Measurements from ENCODE around the gene TRIAP1.

TRIAP1 gene

GRCh38 chr12:120404271-120404670 lies 41.9 kb downstream of the TRIAP1 start:
- in situ Hi-C loops (cut with MboI; ENCODE audit: low sequenced_read_pairs) = no loop called here
- DNase-seq (ENCODE audit: low spot score in 2 of 2) = peak in 1 of 2 experiments; percentile 26
- Histone ChIP-seq H3K27me3 (ENCODE audit: low read depth) (no peaks in the 10 kb centered on the region), H3K36me3 (replicated peaks) (no peaks in the 10 kb centered on the region), H3K9me3 (no peaks in the 10 kb centered on the region), H3K4me1 (peaks cover 12% of the 10 kb centered on the region), H3K4me3 (no peak overlapping the region)

- no peak for DNase-seq (ENCODE audit: low spot score in 2 of 2)
- Histone ChIP-seq H3K4me1 (peaks cover 13% of the 10 kb centered on the region), H3K27me3 (ENCODE audit: low read depth) (no peaks in the 10 kb centered on the region), H3K4me3 (no peak overlapping the region), H3K9me3 (no peaks in the 10 kb centered on the region), H3K36me3 (replicated peaks) (no peaks in the 10 kb centered on the region)
- in situ Hi-C loops (cut with MboI; ENCODE audit: low sequenced_read_pairs) = no loop called here
These were observed 42.3 kb downstream of the TRIAP1 start for GRCh38 chr12:120403869-120404268.

- in situ Hi-C loops (cut with MboI; ENCODE audit: low sequenced_read_pairs) = no loop called here
- no peaks in the 10 kb centered on the region for H3K36me3 ChIP-seq (replicated peaks)
- no peak overlapping the region for H3K4me3 ChIP-seq
- peaks cover 13% of the 10 kb centered on the region for H3K4me1 ChIP-seq
- no peaks in the 10 kb centered on the region for H3K9me3 ChIP-seq
- no peaks in the 10 kb centered on the region for H3K27me3 ChIP-seq (ENCODE audit: low read depth)
- DNase-seq (ENCODE audit: low spot score in 2 of 2) = peak in 1 of 2 experiments; percentile 63
These were observed 44.0 kb downstream of the TRIAP1 start for GRCh38 chr12:120402217-120402616.

GRCh38 chr12:120399531-120399930 lies 46.7 kb downstream of the TRIAP1 start:
- H3K4me1 ChIP-seq = peaks cover 18% of the 10 kb centered on the region
- H3K27me3 ChIP-seq (ENCODE audit: low read depth) = no peaks in the 10 kb centered on the region
- in situ Hi-C loops (cut with MboI; ENCODE audit: low sequenced_read_pairs) = no loop called here
- no peaks in the 10 kb centered on the region for H3K9me3 ChIP-seq
- H3K36me3 ChIP-seq (replicated peaks) = no peaks in the 10 kb centered on the region
- peak; percentile 19 to 38 for DNase-seq (ENCODE audit: low spot score in 2 of 2)
- no peak overlapping the region for H3K4me3 ChIP-seq

- DNase-seq (ENCODE audit: low spot score in 2 of 2) = no peak
- in situ Hi-C loops (cut with MboI; ENCODE audit: low sequenced_read_pairs) = no loop called here
- no peaks in the 10 kb centered on the region for H3K9me3 ChIP-seq
- H3K4me1 ChIP-seq = peaks cover 30% of the 10 kb centered on the region
- H3K4me3 ChIP-seq = no peak overlapping the region
- no peaks in the 10 kb centered on the region for H3K27me3 ChIP-seq (ENCODE audit: low read depth)
- no peaks in the 10 kb centered on the region for H3K36me3 ChIP-seq (replicated peaks)
These were observed 48.2 kb downstream of the TRIAP1 start for GRCh38 chr12:120397824-120398540.

GRCh38 chr12:120394483-120395367 lies 51.5 kb downstream of the TRIAP1 start:
- DNase-seq (ENCODE audit: low spot score in 2 of 2) = peak; percentile 82 to 86
- Histone ChIP-seq H3K9me3 (no peaks in the 10 kb centered on the region), H3K27me3 (ENCODE audit: low read depth) (no peaks in the 10 kb centered on the region), H3K36me3 (replicated peaks) (no peaks in the 10 kb centered on the region), H3K4me1 (peaks cover 24% of the 10 kb centered on the region), H3K4me3 (no peak overlapping the region)
- in situ Hi-C loops (cut with MboI; ENCODE audit: low sequenced_read_pairs) = no loop called here
